Endodermal cell (in vitro differentiated cells): ENCODE measurements around the gene SMIM1. TPM values are rescaled to one million over a fixed set of nuclear protein-coding genes. Genes with fewer than 3 reads are reported as not detected.

Experiments
- DNase-seq: peaks from one replicate; pipeline ENCODE4 v3.0.0-alpha.2; 2017
- H3K27ac ChIP-seq: 2 replicates; pipeline ENCODE4 v1.5.1; 2013; ENCODE audit warnings: mild to moderate bottlenecking, low read depth, low read length, moderate library complexity
- H3K27me3 ChIP-seq: 2 replicates; pipeline ENCODE4 v1.6.1; 2013; ENCODE audit warnings: mild to moderate bottlenecking, low read length, moderate library complexity; ENCODE audit not compliant: insufficient read depth, control insufficient read depth, poor library complexity, severe bottlenecking
- H3K36me3 ChIP-seq: 2 replicates; pipeline ENCODE4 v1.7.0; 2013; ENCODE audit warnings: mild to moderate bottlenecking, low read length, moderate library complexity; ENCODE audit not compliant: control insufficient read depth, insufficient read depth
- H3K4me1 ChIP-seq: one replicate; pipeline ENCODE4 v1.7.0; 2013; ENCODE audit warnings: low read length; ENCODE audit not compliant: control insufficient read depth, insufficient read depth
- H3K4me3 ChIP-seq: 2 replicates; pipeline ENCODE4 v1.5.1; 2013; ENCODE audit warnings: mild to moderate bottlenecking, low read length, moderate library complexity
- H3K9ac ChIP-seq: 2 replicates; pipeline ENCODE4 v1.6.1; 2013; ENCODE audit warnings: mild to moderate bottlenecking, low read length, moderate library complexity; ENCODE audit not compliant: poor library complexity, severe bottlenecking; ENCODE audit errors: extremely low read depth
- H3K9me3 ChIP-seq: 2 replicates; pipeline ENCODE4 v1.6.1; 2013; ENCODE audit warnings: mild to moderate bottlenecking, low read length, moderate library complexity; ENCODE audit not compliant: control insufficient read depth
- H3K27ac Mint-ChIP-seq: 2 replicates; pipeline ENCODE4 v1.8.0; 2020; ENCODE audit warnings: mixed read lengths
- H3K27me3 Mint-ChIP-seq: 2 replicates; pipeline ENCODE4 v1.8.0; 2021; ENCODE audit warnings: mild to moderate bottlenecking, mixed read lengths; ENCODE audit not compliant: insufficient read depth
- H3K36me3 Mint-ChIP-seq: 2 replicates; pipeline ENCODE4 v1.8.0; 2020; ENCODE audit warnings: low read depth, mixed read lengths
- H3K4me1 Mint-ChIP-seq: 2 replicates; pipeline ENCODE4 v1.8.0; 2020; ENCODE audit warnings: mixed read lengths
- H3K4me3 Mint-ChIP-seq: 2 replicates; pipeline ENCODE4 v1.8.0; 2020; ENCODE audit warnings: mild to moderate bottlenecking, moderate library complexity, mixed read lengths
- H3K9me3 Mint-ChIP-seq: 2 replicates; pipeline ENCODE4 v1.8.0; 2020; ENCODE audit warnings: mild to moderate bottlenecking, mixed read lengths
- CTCF ChIP-seq: fragments of 200-600 bp; sonication (generic); conservative IDR thresholded peaks from 2 replicates; pipeline ENCODE4 v1.5.0; 2021; ENCODE audit warnings: antibody characterized with exemption, mild to moderate bottlenecking
- WGBS, 2 experiments: methylation state at CpG; one replicate each; pipeline versions ENCODE4 v1.1.5 to v1.1.7; 2013; ENCODE audit warnings: missing lambda C conversion rate in 2 of 2, mixed read lengths in 1 of 2; ENCODE audit not compliant: insufficient coverage in 1 of 2, insufficient read length in 1 of 2; 5-methylcytosine and 5-hydroxymethylcytosine counted together
- total RNA-seq, 2 donors: library from RNA; stranded (reverse); fragmentation: NEBNext Ultra II Directional in 1 of 2; extraction: Animal tissue kit (Norgen Biotek cat#: 25700) in 1 of 2; gene quantifications; 2 replicates in 1 of 2; 3 replicates in 1 of 2; pipeline ENCODE4 v1.2.1, GENCODE V29; 2021

SMIM1 gene
- total RNA-seq, 2 donors from 2014 or later, result 11.1 to 15.0 TPM

- peak; percentile 47 for DNase-seq
- Histone ChIP-seq H3K9ac (no peak overlapping the region), H3K4me1 (peaks cover 4% of the 10 kb centered on the region), H3K4me3 (no peak overlapping the region), H3K36me3 (peaks cover 6% of the 10 kb centered on the region), H3K9me3 (no peaks in the 10 kb centered on the region), H3K27me3 (no peaks in the 10 kb centered on the region), H3K27ac (peak overlapping the region; percentile 36)
- no peak for TF ChIP-seq CTCF
- Mint-ChIP-seq H3K4me1 (peaks cover 8% of the 10 kb centered on the region), H3K27ac (no peak overlapping the region), H3K27me3 (no peaks in the 10 kb centered on the region), H3K9me3 (no peaks in the 10 kb centered on the region), H3K36me3 (peaks cover 3% of the 10 kb centered on the region), H3K4me3 (no peak overlapping the region)
- WGBS, 2 experiments, result 80 to 89% methylated on average over 2 to 18 of the region's 19 CpGs
Measured at GRCh38 chr1:3774276-3774945, 1.9 kb downstream of the SMIM1 start.

GRCh38 chr1:3774946-3775489 is 2.5 kb downstream of the SMIM1 start:
- H3K36me3 ChIP-seq, result peaks cover 12% of the 10 kb centered on the region
- Mint-ChIP-seq H3K36me3 (peaks cover 9% of the 10 kb centered on the region), H3K4me3 (no peak overlapping the region), H3K27ac (no peak overlapping the region), H3K4me1 (peaks cover 8% of the 10 kb centered on the region), H3K27me3 (no peaks in the 10 kb centered on the region), H3K9me3 (no peaks in the 10 kb centered on the region)
- peaks cover 4% of the 10 kb centered on the region for H3K4me1 ChIP-seq
- TF ChIP-seq CTCF, result no peak
- H3K9me3 ChIP-seq, result no peaks in the 10 kb centered on the region
- H3K27me3 ChIP-seq, result no peaks in the 10 kb centered on the region
- no peak overlapping the region for H3K4me3 ChIP-seq
- DNase-seq, result no peak
- 81 to 84% methylated on average over 8 to 17 of the region's 17 CpGs for WGBS, 2 experiments
- H3K27ac ChIP-seq, result peak overlapping the region; percentile 68
- H3K9ac ChIP-seq, result no peak overlapping the region

- WGBS, 2 experiments, result 73 to 74% methylated on average over 5 to 27 of the region's 27 CpGs
- H3K36me3 Mint-ChIP-seq, result peaks cover 16% of the 10 kb centered on the region
- peak; percentile 74 for TF ChIP-seq CTCF
- H3K9me3 Mint-ChIP-seq, result no peaks in the 10 kb centered on the region
- Histone ChIP-seq H3K27me3 (no peaks in the 10 kb centered on the region), H3K4me3 (no peak overlapping the region), H3K36me3 (peaks cover 17% of the 10 kb centered on the region), H3K9ac (no peak overlapping the region), H3K4me1 (peaks cover 4% of the 10 kb centered on the region), H3K27ac (no peak overlapping the region), H3K9me3 (no peaks in the 10 kb centered on the region)
- H3K4me3 Mint-ChIP-seq, result no peak overlapping the region
- peak; percentile 85 for DNase-seq
- H3K4me1 Mint-ChIP-seq, result peaks cover 7% of the 10 kb centered on the region
- H3K27ac Mint-ChIP-seq, result no peak overlapping the region
- H3K27me3 Mint-ChIP-seq, result no peaks in the 10 kb centered on the region
Measured at GRCh38 chr1:3775490-3776230, 3.1 kb downstream of the SMIM1 start.
